DMS53 (cell line): ENCODE measurements around the gene REC8.

Experiments used
- DNase-seq: peaks from one replicate; lab custom pipeline; 2025; lab: John Stamatoyannopoulos, UW

The REC8 gene

GRCh38 chr14:24159777-24160498 lies 11.9 kb upstream of the REC8 start:
- DNase-seq = no peak

DNA sequence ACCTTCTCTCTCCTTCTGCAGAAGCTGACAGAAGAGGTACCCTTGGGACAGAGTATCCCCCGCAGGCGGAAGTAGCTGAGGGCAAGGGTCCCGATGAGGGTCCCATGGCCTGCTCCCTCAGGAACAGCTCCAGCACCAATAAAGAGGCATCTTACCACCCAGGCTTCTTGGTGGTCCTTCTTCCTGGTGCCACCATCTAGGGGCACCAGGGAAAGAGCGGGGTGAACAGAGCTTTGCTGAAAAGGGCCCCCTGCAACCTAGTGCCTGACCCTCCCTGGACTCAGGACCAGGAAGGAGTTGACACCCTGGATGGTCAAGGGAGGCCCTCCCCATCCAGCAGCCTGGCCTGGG lies 11.4 kb upstream of the REC8 start:
- no peak for DNase-seq

DNA sequence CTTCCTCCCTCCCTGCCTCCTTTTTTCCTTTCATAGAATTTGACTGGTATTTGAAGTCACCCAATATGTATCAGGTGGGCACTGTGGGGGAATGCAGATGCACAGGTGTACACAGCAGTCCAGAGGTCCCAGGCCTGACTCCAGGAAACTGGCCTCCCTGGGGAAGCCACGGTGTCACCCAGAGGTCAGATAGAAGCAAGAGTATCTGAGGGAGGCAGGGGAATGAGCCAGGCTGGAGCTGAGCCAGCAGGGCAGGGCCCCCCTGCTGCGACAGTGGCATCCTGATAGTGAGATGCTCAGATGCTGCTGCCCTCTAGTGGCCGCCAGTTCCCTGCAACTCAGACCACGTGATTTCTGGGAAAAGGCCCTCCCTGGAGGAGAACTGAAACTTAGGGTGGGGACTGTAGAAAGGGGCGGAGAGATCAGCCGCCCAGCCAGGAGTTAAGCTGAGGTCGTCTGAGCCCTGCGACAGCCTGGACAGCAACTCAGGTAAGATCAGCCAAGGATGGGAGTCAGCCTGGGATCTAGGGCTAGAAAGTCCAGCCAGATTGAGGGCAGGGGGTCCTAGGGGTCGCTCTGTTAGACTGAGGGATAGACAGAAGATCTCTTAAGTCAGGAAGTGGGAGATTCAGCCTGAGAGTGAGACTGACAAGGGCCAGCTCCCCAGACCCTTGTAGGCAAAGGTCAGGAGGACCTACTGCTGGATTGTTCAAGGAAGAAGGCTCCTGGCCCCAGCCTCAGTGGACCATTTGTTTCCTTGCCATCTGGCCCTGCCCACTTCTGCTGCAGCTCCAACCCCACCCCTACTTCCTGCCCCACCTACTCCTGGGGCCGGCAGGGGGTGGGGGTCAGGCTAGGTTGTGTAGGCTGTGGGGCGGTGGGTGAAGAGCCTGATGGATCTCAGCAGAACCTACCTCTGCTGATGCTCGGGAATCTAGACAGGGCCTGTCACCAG lies 10.8 kb upstream of the REC8 start, which contains the start of gene IRF9:
Gene IRF9, plus strand, starts transcription at position 416 of the 955 bp plus-strand sequence. CDS start 880 bp downstream, outside the sequence.
- DNase-seq = peak; percentile 94

GRCh38 chr14:24162093-24162492 lies 9.8 kb upstream of the REC8 start:
- no peak for DNase-seq

- no peak for DNase-seq
Measured at GRCh38 chr14:24164518-24164991, 7.3 kb upstream of the REC8 start.

DNA sequence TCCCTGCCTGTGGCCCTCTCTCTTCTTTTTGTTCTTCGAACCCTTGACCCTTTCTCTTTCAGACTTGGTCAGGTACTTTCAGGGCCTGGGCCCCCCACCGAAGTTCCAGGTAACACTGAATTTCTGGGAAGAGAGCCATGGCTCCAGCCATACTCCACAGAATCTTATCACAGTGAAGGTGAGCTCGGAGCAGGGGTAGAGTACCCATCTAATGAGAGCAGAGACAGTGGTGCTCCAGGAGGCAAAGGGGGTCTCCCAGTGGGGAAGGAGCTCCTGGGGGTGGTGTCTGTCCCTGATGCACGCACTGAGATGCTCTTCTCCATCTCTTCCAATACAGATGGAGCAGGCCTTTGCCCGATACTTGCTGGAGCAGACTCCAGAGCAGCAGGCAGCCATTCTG lies 6.1 kb upstream of the REC8 start:
- no peak for DNase-seq

DNA sequence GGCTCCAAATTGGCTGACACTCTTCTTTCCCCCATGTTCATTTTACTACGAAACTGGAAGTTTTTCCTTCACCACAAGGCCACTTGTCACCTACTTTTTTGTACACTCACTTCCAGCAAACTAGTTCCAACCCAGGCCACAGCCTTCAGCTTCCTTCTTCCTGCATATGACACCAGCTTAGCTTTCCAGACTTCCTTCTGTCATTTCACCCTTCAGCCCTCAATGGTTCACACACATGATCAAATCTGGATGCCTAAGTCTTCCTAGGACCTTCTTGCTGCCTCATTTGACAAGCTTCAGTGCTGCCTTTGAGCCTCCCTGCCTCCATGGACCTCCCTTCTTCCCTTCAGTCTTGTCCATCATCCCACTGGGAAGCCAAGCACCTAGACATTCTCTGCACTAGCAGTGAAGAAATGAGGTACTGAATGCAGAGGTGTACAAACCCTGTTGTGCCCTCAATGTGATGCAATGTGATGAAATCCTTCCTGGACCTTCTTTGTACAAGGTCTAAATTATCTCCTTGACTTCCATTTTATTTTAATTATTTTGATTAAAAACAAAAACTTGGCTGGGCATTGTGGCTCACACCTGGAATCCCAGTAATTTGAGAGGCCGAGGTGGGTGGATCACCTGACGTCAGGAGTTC lies 4.3 kb upstream of the REC8 start:
- DNase-seq = no peak

DNA sequence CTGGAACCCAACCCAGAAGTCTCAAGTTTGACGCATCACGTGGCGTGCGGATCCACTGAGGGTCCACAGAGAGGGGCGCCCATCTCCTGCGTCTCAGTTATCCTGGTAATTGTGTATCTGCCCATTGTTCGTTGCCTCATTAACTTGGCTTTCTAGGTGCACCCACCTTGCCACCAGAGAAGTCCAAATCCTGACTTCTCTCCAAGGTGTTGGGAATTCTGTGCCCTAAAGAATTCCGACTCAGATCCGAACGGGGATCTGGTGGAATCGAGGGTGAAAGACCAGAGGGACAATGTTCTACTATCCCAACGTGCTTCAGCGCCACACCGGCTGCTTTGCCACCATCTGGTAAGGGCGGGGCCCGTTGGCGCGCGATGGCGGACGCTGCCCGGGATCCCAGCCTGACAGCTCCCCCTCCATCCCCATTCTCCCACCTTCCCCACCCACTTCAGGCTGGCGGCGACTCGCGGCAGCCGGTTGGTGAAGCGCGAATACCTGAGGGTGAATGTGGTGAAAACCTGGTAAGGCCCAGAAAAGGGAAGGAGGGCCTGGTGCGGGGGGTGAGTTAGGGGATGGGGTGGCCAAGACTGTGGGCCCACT lies 481 bp downstream of the REC8 start:
- no peak for DNase-seq

- DNase-seq = no peak
Measured at GRCh38 chr14:24172871-24173281, 996 bp downstream of the REC8 start.

- DNase-seq = no peak
Measured at GRCh38 chr14:24176599-24176998, 4.7 kb downstream of the REC8 start.

DNA sequence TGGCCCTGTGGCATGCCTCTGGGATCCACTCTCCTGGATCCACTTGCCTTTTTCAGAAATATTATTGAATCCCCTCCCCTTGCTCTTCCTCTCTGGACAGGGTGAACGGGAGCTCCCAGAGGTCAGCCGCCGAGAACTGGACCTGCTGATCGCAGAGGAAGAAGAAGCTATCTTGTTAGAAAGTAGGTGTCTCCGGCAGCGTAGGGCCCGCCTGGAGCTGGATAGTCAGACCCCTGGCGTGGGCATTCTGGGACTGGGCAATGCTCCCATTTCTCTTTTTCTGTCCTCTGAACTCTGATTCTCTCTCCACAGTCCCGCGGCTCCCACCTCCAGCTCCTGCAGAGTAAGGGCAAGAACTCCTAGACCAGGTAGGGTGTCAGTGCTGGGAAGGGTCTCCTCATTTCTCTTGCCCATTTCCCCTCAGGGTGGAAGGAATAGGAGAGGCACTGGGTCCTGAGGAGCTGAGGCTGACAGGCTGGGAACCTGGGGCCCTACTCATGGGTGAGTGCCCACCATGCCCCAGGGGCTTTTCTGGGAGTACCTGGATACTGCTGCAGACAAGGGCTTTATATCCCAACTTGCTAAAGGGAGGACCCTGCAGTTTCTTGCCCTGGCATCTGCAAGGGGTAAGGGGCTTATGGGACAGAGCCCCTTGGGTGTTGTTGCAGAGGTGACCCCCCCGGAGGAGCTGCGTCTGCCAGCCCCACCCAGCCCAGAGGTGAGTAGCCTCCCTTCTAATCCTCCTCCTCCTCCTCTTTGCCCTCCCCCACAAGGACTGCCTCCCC lies 5.4 kb downstream of the REC8 start:
- DNase-seq = no peak

GRCh38 chr14:24177891-24178290 lies 6.0 kb downstream of the REC8 start:
- no peak for DNase-seq

DNA sequence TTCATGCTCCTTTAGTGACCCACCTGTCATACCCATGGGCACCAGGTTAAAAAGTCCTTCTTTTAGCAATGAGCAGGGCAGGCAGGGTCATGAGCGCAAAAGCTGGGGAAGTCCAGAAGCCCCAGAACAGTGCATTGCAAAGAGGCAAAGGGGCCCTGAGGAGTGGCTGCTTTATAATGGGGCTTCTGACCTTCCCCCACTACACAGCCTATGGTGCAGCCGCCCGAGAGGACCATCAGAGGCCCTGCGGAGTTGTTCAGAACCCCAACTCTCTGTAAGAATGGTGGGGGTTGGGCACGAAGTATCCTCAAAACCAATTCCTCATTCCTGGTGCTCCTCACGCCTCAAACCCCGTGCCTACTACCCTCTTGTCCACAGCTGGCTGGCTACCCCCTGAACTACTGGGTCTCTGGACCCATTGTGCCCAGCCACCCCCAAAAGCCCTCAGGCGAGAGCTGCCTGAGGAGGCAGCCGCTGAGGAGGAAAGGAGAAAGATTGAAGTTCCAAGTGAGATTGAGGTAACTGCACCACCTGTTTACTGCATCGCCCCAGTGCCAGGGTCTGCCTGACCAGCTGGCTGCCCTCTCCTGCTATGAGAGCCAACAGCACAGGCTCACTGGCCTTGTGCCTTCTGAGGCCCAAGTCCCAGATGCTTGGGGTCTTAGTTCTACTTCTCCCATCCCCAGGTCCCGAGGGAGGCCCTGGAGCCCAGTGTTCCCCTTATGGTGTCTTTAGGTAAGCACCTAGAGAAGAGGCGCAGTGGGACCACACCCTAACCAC lies 6.7 kb downstream of the REC8 start:
- no peak for DNase-seq

DNA sequence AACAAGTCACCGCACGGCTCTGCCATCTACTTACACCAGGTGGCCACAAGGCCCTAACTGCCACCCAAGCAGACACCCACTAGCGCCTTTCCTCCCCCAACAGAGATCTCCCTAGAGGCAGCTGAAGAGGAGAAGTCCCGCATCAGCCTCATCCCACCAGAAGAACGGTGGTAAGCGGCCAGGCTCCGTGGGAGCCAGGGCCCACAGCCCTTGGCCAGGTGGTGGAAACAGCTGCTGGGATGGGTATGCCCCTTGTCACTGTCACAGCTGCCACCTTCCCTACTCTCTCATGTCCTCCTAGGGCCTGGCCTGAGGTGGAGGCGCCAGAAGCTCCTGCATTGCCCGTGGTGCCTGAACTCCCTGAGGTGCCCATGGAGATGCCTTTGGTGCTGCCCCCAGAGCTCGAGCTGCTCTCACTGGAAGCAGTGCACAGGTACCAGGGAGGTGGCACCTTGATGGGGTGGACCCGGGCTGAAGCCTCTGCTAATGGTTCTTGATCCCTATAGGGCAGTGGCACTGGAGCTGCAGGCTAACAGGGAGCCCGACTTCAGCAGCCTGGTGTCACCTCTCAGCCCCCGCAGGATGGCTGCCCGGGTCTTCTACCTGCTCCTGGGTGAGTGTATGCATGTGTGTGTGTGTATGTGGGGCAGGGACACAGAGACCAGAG lies 7.5 kb downstream of the REC8 start:
- DNase-seq = no peak

DNA sequence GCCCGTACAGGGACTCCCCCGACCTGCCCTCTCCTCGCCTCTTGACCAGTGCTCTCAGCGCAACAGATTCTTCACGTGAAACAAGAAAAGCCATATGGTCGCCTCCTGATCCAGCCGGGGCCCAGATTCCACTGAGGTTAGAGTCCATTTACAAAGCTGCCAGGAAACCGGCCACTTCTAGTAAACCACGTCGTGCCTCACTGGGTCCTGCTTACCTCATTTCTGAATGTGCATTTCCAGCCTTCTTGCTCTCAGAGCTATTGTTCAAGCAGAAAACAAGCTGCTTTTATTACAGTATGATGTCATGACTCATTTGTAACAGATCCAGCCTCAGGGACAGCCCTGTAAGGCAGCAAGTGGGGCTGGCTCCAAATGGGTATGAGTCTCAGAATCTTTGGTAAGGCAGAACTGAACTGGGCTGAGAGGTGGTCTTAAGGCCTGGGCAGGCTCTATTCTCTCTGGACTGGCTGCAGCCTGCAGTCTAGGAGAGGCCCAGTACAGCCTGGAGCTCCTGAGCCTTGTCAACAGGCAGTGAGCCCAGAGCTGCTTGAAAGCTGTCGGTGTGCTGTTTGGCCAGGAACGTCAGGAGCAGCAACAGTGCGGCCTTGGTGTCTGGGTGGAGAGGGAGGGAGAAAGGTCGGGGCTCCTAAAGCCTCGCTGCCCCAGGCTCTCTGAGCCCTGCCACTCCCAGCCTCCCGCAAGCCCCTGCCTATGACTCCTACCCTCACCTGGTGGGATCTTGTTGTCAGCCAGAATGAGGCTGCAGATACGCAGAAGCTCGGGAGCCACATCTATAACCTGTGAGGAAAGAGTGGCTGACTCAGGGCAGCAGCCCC lies 8.3 kb downstream of the REC8 start:
- DNase-seq = peak; percentile 51

- no peak for DNase-seq
Measured at GRCh38 chr14:24181371-24182077, 9.6 kb downstream of the REC8 start.

DNA sequence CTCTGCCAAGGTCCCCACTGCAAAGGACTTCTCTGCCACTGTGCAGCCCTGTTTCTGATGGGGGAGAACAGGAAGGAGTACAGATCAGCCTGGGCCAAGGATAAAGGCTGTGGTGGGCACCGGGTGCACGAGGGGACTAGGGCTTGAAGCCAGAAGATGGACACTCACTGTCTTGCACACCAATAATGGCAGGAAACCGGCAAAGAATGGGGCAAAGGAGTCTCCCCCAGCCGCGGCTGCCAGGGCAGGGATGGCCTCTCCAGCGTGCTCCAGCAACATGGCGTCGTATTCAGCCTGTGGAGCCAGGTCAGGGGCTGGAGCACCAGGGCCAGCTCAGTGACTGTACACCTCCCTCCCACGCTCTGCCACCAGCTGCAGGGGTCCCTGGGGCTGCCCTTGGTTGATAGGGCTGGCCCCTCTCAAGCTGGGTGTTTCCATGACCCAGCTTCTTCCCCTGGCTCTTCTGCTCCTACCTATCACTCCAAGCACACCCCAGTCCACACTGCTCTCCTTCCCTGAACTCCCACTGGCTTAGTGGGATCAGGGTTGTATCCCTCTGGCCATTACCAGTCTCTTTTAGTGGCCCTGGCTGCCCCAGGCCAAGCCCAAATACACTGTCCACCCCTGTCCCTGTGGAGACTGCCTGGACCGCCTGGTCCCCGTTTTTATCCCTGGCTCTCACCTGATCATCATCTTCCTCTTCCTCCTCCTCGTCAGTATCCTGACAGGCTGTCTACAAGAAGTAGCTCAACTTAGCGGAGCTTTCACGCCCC lies 10.4 kb downstream of the REC8 start:
- no peak for DNase-seq
